Kidney (tissue), 14 donors: Measurements from ENCODE around the gene ANKMY1. TPM values are rescaled to one million over a fixed set of nuclear protein-coding genes. Genes with fewer than 3 reads are reported as not detected.

Experiments used
- DNase-seq, 5 donors: peaks; one replicate each; pipeline ENCODE4 v3.0.0-alpha.2; 2013 to 2020
- FAIRE-seq: peaks from 2 replicates; lab custom pipeline; 2012; peaks lifted over from hg19 to GRCh38; lab: Jason Lieb, UNC
- H3K27ac ChIP-seq, 2 donors: one replicate each; pipeline ENCODE4 v1.7.0; 2013; ENCODE audit warnings: low read depth in 2 of 2, low read length in 2 of 2, inconsistent platforms in 1 of 2
- H3K27me3 ChIP-seq: one replicate; pipeline ENCODE4 v1.7.1; 2013; ENCODE audit warnings: low read length, inconsistent platforms; ENCODE audit not compliant: control insufficient read depth, insufficient read depth
- H3K36me3 ChIP-seq, 3 donors: one replicate each; pipeline versions ENCODE4 v1.7.0 to v1.7.1; 2013; ENCODE audit warnings: low read length in 3 of 3, control low read depth in 1 of 3, inconsistent platforms in 1 of 3; ENCODE audit not compliant: insufficient read depth in 3 of 3, control insufficient read depth in 2 of 3
- H3K4me1 ChIP-seq, 3 donors: one replicate each; pipeline versions ENCODE4 v1.7.0 to v1.7.1; 2013; ENCODE audit warnings: low read length in 3 of 3, inconsistent platforms in 1 of 3, low read depth in 1 of 3; ENCODE audit not compliant: control insufficient read depth in 2 of 3, insufficient read depth in 2 of 3
- H3K4me3 ChIP-seq, 3 donors: one replicate each; pipeline versions ENCODE4 v1.7.0 to v1.8.1; 2013; ENCODE audit warnings: low read length in 3 of 3, control low read depth in 1 of 3, inconsistent platforms in 1 of 3
- H3K9ac ChIP-seq, 3 donors: one replicate each; pipeline versions ENCODE4 v1.7.0 to v1.7.1; 2013; ENCODE audit warnings: low read length in 3 of 3, control low read depth in 1 of 3, inconsistent platforms in 1 of 3
- H3K9me3 ChIP-seq, 3 donors: one replicate each; pipeline versions ENCODE4 v1.7.0 to v1.7.1; 2013; ENCODE audit warnings: low read length in 3 of 3, control low read depth in 1 of 3, inconsistent platforms in 1 of 3; ENCODE audit not compliant: control insufficient read depth in 2 of 3, insufficient read depth in 1 of 3
- CTCF ChIP-seq: IDR thresholded peaks from 3 replicates; pipeline ENCODE4 v1.5.1; 2012; ENCODE audit warnings: mild to moderate bottlenecking, moderate library complexity, borderline replicate concordance; ENCODE audit not compliant: insufficient read depth; ENCODE audit errors: extremely low read depth
- intact Hi-C: fragments of 100-400 bp; cut with DNase I; formaldehyde crosslinking; loops from one replicate; pipeline ENCODE4 v1.11.1; 2022
- polyA plus RNA-seq: library from polyadenylated mRNA; stranded (reverse); fragments of 350-450 nt; fragmentation: Illumina TruSeq; extraction: RNeasy Lipid Tissue Mini Kit (QIAGEN cat#74804); gene quantifications from one replicate; pipeline ENCODE4 v1.2.3, GENCODE V29; 2014; ENCODE audit warnings: low read depth, low replicate concordance; ENCODE audit not compliant: insufficient read depth
- total RNA-seq: library from RNA; stranded (reverse); fragmentation: NEBNext Ultra II Directional; extraction: Animal tissue kit (Norgen Biotek cat#: 25700); gene quantifications from one replicate; pipeline ENCODE4 v1.2.1, GENCODE V29; 2021
- donor health status: control.
- donor health status: control.
- donor health status: control.
- donor health status: control.
- donor health status: control.
- donor health status: DM: yes; HTN: yes; CAD: no.
- donor health status: Normal renal cell carcinoma (clear cell type).

Gene ANKMY1
- total and polyA plus RNA-seq, 2 donors from 2014 or later = 3.0 to 22.1 TPM

DNA sequence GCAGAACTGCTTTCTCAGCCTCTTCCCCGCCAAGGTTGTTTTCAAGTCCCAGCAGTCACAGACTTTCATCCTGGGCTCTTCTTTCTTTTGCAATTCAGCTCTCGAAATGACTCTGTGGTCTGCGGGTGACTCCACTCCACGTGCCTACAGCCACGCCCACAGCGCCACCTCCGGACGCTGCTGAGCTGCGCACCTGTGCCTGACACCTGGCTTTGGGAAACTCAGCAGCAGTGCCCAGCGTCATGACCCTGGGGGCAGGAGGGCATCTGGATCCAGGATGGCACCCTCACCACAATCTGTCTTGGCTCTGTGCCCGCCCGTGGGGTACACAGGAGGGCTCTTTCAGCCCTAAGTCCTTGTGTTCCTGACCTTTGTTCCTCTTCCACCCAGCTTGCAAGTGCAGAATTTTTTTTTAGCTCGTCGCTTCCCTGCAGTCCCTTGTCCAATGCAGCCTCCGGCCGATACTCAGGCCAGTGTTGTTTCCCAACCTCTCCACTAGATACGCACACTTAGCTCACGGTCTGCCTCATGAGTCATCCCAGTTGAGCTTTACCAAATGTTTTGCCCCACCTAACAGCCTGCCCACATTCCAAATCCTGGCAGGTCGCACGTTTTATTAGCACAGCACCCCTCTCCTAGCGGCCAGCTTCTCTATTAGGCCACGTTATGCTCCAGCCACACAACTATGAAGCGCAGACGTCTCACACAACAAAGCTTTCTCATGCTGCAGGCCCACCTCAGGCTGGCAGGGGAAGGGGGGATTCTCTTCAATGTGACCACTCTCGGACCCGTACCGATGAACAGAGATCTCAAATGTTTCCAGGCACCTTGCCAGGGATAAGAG lies 22.2 kb upstream of the ANKMY1 start:
- Histone ChIP-seq H3K9ac (no peak overlapping the region), H3K4me1 (peaks cover 0 to 12% (median 5%) of the 10 kb centered on the region in 3 donors), H3K36me3 (peaks cover 0 to 5% (median 0%) of the 10 kb centered on the region in 3 donors), H3K27ac (peak overlapping the region in 1 of 2 donors; percentile 26), H3K27me3 (no peaks in the 10 kb centered on the region), H3K4me3 (no peak overlapping the region), H3K9me3 (no peaks in the 10 kb centered on the region)
- FAIRE-seq (no peak), DNase-seq (no peak)
- peak; percentile 22 for TF ChIP-seq CTCF
- intact Hi-C loops = no loop called here

DNA sequence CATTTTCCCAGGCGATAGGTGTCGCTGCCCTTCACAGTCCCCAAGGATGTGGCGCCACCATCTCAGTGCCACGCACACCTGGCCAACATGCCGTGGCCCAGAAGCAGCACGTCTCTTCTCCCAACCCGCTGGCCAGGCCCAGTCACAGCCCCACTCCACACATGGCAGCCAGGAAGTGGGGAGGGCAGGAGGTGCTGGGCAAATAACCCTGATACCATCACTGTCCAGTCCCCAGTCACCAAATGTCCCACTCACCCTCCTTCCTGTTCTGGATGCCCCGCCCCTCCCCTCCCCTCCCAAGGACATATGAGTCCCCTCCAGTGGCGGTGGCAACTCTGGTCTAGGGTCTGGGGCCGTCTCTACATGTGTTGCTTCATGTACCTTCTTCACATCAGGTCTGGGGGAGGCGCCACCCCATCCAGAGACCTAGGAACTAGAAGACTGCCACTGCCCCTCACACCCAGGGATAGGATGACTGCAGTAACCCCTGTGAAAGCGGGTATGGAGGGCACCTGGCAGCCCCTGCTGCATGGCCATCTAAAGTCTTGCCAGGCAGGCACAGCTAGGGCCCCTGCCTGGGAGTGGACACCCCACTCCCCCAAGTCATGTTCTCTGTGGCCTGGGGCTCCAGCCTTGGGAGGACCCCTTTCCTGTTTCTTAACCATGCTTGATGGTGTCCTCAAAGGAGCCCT lies 21.4 kb upstream of the ANKMY1 start:
- TF ChIP-seq CTCF = no peak
- DNase-seq = no peak
- no peak for FAIRE-seq
- H3K4me1 ChIP-seq = peaks cover 0 to 7% (median 0%) of the 10 kb centered on the region in 3 donors
- H3K9ac ChIP-seq = no peak overlapping the region
- H3K27ac ChIP-seq = peak overlapping the region in 1 of 2 donors; percentile 26
- no peaks in the 10 kb centered on the region for H3K9me3 ChIP-seq
- H3K36me3 ChIP-seq = peaks cover 0 to 5% (median 4%) of the 10 kb centered on the region in 3 donors
- intact Hi-C loops = no loop called here
- H3K27me3 ChIP-seq = no peaks in the 10 kb centered on the region
- no peak overlapping the region for H3K4me3 ChIP-seq

GRCh38 chr2:240578488-240578887 lies 20.7 kb upstream of the ANKMY1 start:
- Histone ChIP-seq H3K4me3 (no peak overlapping the region), H3K36me3 (peaks cover 0 to 5% (median 4%) of the 10 kb centered on the region in 3 donors), H3K9ac (no peak overlapping the region), H3K4me1 (peaks cover 0 to 7% (median 0%) of the 10 kb centered on the region in 3 donors), H3K9me3 (no peaks in the 10 kb centered on the region), H3K27me3 (no peaks in the 10 kb centered on the region), H3K27ac (no peak overlapping the region)
- FAIRE-seq (no peak), DNase-seq (no peak)
- intact Hi-C loops = no loop called here
- no peak for TF ChIP-seq CTCF
